ENCODE data around the gene VCPKMT. TPM values are rescaled to one million over a fixed set of nuclear protein-coding genes. Genes with fewer than 3 reads are reported as not detected.

The VCPKMT gene
- total RNA-seq, 4 donors from 2014 or later = 3.9 to 8.6 (median 4.8) TPM

DNA sequence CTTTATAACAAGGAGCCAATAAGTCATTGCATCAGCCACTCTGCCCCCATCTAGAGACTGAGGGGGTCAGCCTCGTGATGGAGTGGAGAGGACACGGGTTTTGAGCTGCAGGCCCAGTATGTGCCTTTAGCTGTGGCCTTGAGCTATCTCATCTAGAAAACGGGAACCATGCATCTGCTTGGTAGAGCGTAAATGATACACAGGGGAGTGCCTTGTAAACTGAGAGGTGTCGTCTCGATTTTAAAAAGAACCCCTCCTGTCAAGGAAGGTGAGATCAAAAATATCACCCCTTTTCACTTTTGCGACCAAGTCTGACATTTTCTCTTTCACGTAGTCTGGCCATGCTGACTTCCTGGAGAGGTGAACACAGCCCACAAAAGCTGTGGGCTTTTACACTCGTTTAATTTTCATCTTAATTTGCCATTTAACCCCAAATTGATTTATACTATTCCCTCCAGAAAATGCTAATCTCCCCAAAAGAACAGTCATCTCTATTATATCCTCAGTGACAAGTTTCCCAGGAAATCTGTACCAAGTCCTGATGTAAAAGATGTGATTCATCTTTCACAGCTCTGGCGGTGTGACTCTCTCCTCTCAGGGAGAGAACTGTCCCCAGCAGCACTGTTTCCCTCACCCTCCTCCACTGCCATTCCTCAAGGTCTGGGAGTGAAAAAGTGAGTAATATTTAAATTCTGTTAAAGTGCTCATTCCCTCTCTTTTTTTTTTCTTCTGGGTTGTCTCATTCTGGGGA, 30.6 kb downstream of the VCPKMT start:
- 65 to 74% methylated on average over 10 of the region's 10 CpGs for WGBS, 2 donors
- Histone ChIP-seq H3K27me3 (no peaks in the 10 kb centered on the region), H3K9me3 (no peaks in the 10 kb centered on the region), H3K4me1 (peaks cover 0 to 32% (median 14%) of the 10 kb centered on the region in 3 donors), H3K27ac (peak overlapping the region in 1 of 4 donors; percentile 15), H3K4me3 (no peak overlapping the region), H3K36me3 (peaks cover 0 to 8% (median 0%) of the 10 kb centered on the region in 3 donors)
- no peak for DNase-seq
- TF ChIP-seq, protein P1, sequence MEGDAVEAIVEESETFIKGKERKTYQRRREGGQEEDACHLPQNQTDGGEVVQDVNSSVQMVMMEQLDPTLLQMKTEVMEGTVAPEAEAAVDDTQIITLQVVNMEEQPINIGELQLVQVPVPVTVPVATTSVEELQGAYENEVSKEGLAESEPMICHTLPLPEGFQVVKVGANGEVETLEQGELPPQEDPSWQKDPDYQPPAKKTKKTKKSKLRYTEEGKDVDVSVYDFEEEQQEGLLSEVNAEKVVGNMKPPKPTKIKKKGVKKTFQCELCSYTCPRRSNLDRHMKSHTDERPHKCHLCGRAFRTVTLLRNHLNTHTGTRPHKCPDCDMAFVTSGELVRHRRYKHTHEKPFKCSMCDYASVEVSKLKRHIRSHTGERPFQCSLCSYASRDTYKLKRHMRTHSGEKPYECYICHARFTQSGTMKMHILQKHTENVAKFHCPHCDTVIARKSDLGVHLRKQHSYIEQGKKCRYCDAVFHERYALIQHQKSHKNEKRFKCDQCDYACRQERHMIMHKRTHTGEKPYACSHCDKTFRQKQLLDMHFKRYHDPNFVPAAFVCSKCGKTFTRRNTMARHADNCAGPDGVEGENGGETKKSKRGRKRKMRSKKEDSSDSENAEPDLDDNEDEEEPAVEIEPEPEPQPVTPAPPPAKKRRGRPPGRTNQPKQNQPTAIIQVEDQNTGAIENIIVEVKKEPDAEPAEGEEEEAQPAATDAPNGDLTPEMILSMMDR (IDR thresholded peaks at IDR 0.05) = no peak
- no peak for TF ChIP-seq POLR2A (IDR thresholded peaks at IDR 0.05)
- intact Hi-C loops (cut with DNase I) = no loop called here

DNA sequence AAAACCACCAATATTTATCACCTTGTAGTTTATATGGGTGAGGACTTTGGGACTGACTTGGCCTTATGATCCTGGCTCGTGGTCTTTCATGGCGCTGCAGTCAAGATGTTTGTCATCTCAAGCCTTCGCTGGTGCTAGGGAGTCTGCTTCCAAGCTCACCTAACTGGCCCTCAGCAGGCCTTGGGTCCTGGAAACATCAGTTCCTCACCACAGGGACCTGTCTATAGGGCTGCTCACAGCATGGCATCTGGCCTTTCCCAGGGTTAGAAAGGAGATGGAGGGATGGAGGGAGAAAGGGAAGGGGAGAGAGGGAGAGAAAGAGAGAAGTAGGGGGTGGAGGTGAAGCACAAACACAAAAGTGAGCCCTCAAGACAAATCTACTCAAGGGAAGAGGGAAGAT, 31.7 kb downstream of the VCPKMT start:
- no peaks in the 10 kb centered on the region for H3K9me3 ChIP-seq
- TF ChIP-seq POLR2A (IDR thresholded peaks at IDR 0.05) = no peak
- TF ChIP-seq, protein P1 (IDR thresholded peaks at IDR 0.05) = no peak
- peaks cover 0 to 34% (median 15%) of the 10 kb centered on the region in 3 donors for H3K4me1 ChIP-seq
- no peak overlapping the region for H3K4me3 ChIP-seq
- no peaks in the 10 kb centered on the region for H3K27me3 ChIP-seq
- 88 to 90% methylated on average over 2 to 3 of the region's 3 CpGs for WGBS, 2 donors
- H3K27ac ChIP-seq = no peak overlapping the region
- intact Hi-C loops (cut with DNase I) = no loop called here
- H3K36me3 ChIP-seq = peaks cover 0 to 8% (median 0%) of the 10 kb centered on the region in 3 donors
- no peak for DNase-seq

GRCh38 chr14:50083467-50084337, 32.7 kb downstream of the VCPKMT start:
- intact Hi-C loops (cut with DNase I) = no loop called here
- peaks cover 0 to 34% (median 15%) of the 10 kb centered on the region in 3 donors for H3K4me1 ChIP-seq
- TF ChIP-seq, protein P1 (IDR thresholded peaks at IDR 0.05) = no peak
- TF ChIP-seq POLR2A (IDR thresholded peaks at IDR 0.05) = no peak
- H3K27ac ChIP-seq = peak overlapping the region in 3 of 4 donors; percentile 79 to 83 (median 82)
- DNase-seq = no peak
- no peaks in the 10 kb centered on the region for H3K9me3 ChIP-seq
- 74 to 81% methylated on average over 9 to 15 of the region's 17 CpGs for WGBS, 2 donors
- peaks cover 0 to 4% (median 0%) of the 10 kb centered on the region in 3 donors for H3K36me3 ChIP-seq
- H3K27me3 ChIP-seq = no peaks in the 10 kb centered on the region
- no peak overlapping the region for H3K4me3 ChIP-seq

DNA sequence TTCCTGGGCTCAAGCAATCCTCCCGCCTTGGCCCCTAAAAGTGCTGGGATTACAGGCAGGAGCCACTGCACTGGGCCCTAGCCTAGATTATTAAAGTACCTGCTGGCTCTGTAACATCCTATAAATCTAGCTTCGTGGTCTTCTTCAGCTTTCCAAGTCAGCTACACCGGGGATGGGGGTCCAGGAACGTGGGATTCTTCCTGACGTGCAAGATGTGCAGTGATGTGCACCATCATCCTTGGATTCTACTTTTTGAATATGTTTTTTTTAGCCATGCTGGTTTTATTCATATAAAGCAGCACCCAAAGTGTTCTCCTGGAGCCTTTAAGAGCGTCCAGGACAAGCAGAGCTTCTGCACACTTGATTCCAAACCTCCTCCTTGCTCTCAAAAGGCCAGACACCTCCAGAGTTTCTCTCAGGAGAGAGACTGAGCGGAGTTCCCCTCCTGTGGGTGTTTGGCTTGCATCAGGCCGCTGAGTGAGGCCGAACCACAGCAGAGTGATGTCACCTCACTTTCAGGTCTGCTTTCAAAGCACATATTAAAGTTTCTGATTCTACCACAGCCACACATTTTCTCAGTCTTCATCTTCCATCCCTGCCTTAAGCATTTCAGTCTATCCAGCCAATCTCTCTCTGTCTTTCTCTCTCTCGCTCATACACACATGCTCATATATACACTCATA, 33.4 kb downstream of the VCPKMT start:
- H3K27ac ChIP-seq = peak overlapping the region; percentile 71 to 83 (median 80)

More for the DNA sequence above, 33.4 kb downstream of the VCPKMT start:
- Histone ChIP-seq H3K36me3 (no peaks in the 10 kb centered on the region), H3K9me3 (no peaks in the 10 kb centered on the region), H3K27me3 (no peaks in the 10 kb centered on the region), H3K4me3 (no peak overlapping the region), H3K4me1 (peaks cover 0 to 34% (median 15%) of the 10 kb centered on the region in 3 donors)
- DNase-seq = no peak
- intact Hi-C loops (cut with DNase I) = no loop called here
- TF ChIP-seq POLR2A (IDR thresholded peaks at IDR 0.05) = peak in 1 of 4 donors; percentile 58
- TF ChIP-seq, protein P1 (IDR thresholded peaks at IDR 0.05) = no peak
- WGBS, 2 donors = 59 to 71% methylated on average over 10 of the region's 10 CpGs

Data from esophagus squamous epithelium (tissue), 5 donors.